HEK293 (cell line): Measurements from ENCODE around the gene MLLT1.

Experiments
- CTCF ChIA-PET: fragments of 350-600 bp; formaldehyde crosslinking; extraction: SDS; loops from one replicate; lab custom pipeline; 2021; ENCODE audit warnings: antibody characterized with exemption; lab: Yijun Ruan, JAX
- POLR2A ChIA-PET: fragments of 300-600 bp; formaldehyde crosslinking; extraction: SDS; loops from one replicate; lab custom pipeline; 2020; ENCODE audit warnings: antibody characterized with exemption, inconsistent platforms; lab: Yijun Ruan, JAX
- H3K27ac ChIP-seq: fragments of 200-500 bp; sonication (Bioruptor generic); 2 replicates; pipeline ENCODE4 v1.5.1; 2014; ENCODE audit warnings: low read depth, low read length, control low read depth, inconsistent platforms; ENCODE audit errors: extremely low read depth
- H3K36me3 ChIP-seq, 2 experiments: fragments of 200-500 bp in 1 of 2; sonication (Bioruptor generic) in 1 of 2; 1 replicate in 1 of 2; 2 replicates in 1 of 2; pipeline ENCODE4 v1.5.1; 2014 to 2017; ENCODE audit warnings: inconsistent platforms in 2 of 2, low read length in 2 of 2; ENCODE audit not compliant: control insufficient read depth in 2 of 2, insufficient read depth in 1 of 2
- H3K4me1 ChIP-seq: fragments of 200-500 bp; sonication (Bioruptor generic); 2 replicates; pipeline ENCODE4 v1.5.1; 2014; ENCODE audit warnings: mild to moderate bottlenecking, low read length, inconsistent platforms; ENCODE audit not compliant: control insufficient read depth, insufficient read depth
- H3K4me3 ChIP-seq: 2 replicates; pipeline ENCODE4 v1.5.1; 2011; ENCODE audit warnings: low read depth, mild to moderate bottlenecking, control low read depth, low read length, moderate library complexity
- H3K9me3 ChIP-seq: fragments of 200-500 bp; sonication (Bioruptor generic); 2 replicates; pipeline ENCODE4 v1.5.1; 2014; ENCODE audit warnings: low read depth, low read length, inconsistent platforms; ENCODE audit not compliant: control insufficient read depth, insufficient read depth
- GLIS1 ChIP-seq: fragments of 450-650 bp; formaldehyde crosslinking; IDR thresholded peaks from 2 replicates; pipeline ENCODE4 v1.5.1; 2016; ENCODE audit warnings: missing biosample characterization, missing genetic modification characterization
- OVOL3 ChIP-seq: fragments of 450-650 bp; formaldehyde crosslinking; IDR thresholded peaks from 2 replicates; pipeline ENCODE4 v1.5.1; 2016; ENCODE audit warnings: missing biosample characterization, missing genetic modification characterization
- SP7 ChIP-seq: fragments of 450-650 bp; formaldehyde crosslinking; IDR thresholded peaks from 2 replicates; pipeline ENCODE4 v1.5.1; 2016; ENCODE audit warnings: missing biosample characterization, missing genetic modification characterization
- YY1 ChIP-seq: fragments of 450-650 bp; formaldehyde crosslinking; IDR thresholded peaks from 2 replicates; pipeline ENCODE4 v1.5.1; 2018; ENCODE audit warnings: missing biosample characterization, missing genetic modification characterization
- ZEB2 ChIP-seq: fragments of 450-650 bp; formaldehyde crosslinking; IDR thresholded peaks from 2 replicates; pipeline ENCODE4 v1.5.1; 2016; ENCODE audit warnings: missing biosample characterization, missing genetic modification characterization
- ZNF157 ChIP-seq: fragments of 450-650 bp; formaldehyde crosslinking; IDR thresholded peaks from 2 replicates; pipeline ENCODE4 v1.5.1; 2016; ENCODE audit warnings: missing biosample characterization, missing genetic modification characterization
- ZNF302 ChIP-seq: fragments of 450-650 bp; formaldehyde crosslinking; IDR thresholded peaks from 2 replicates; pipeline ENCODE4 v1.5.1; 2016; ENCODE audit warnings: missing biosample characterization, missing genetic modification characterization, low read depth
- ZNF623 ChIP-seq: fragments of 450-650 bp; formaldehyde crosslinking; IDR thresholded peaks from 2 replicates; pipeline ENCODE4 v1.5.1; 2016; ENCODE audit warnings: missing biosample characterization, missing genetic modification characterization
- ZNF624 ChIP-seq: fragments of 450-650 bp; formaldehyde crosslinking; IDR thresholded peaks from 2 replicates; pipeline ENCODE4 v1.5.1; 2017; ENCODE audit warnings: missing biosample characterization, missing genetic modification characterization
- ZNF664 ChIP-seq: fragments of 450-650 bp; formaldehyde crosslinking; IDR thresholded peaks from 2 replicates; pipeline ENCODE4 v1.5.1; 2016; ENCODE audit warnings: missing biosample characterization, missing genetic modification characterization
- ZNF677 ChIP-seq: fragments of 450-650 bp; IDR thresholded peaks from 2 replicates; pipeline ENCODE4 v1.5.0; 2018; ENCODE audit warnings: missing biosample characterization, mild to moderate bottlenecking, missing genetic modification characterization, moderate library complexity
- ZNF785 ChIP-seq: fragments of 450-650 bp; formaldehyde crosslinking; IDR thresholded peaks from 2 replicates; pipeline ENCODE4 v1.5.1; 2016; ENCODE audit warnings: missing biosample characterization, missing genetic modification characterization
- ZSCAN30 ChIP-seq: fragments of 450-650 bp; IDR thresholded peaks from 2 replicates; pipeline ENCODE4 v1.5.1; 2018; ENCODE audit warnings: missing biosample characterization, mild to moderate bottlenecking, missing genetic modification characterization, moderate library complexity
- TF ChIP-seq, protein P1 (sequence below): fragments of 450-650 bp; formaldehyde crosslinking; IDR thresholded peaks from 2 replicates; pipeline ENCODE4 v1.5.1; 2017; ENCODE audit warnings: missing biosample characterization, missing genetic modification characterization
- TF ChIP-seq, protein P2 (sequence below): fragments of 450-650 bp; formaldehyde crosslinking; IDR thresholded peaks from 2 replicates; pipeline ENCODE4 v1.5.1; 2016; ENCODE audit warnings: missing biosample characterization, missing genetic modification characterization
- TF ChIP-seq, protein P3 (sequence below): fragments of 450-650 bp; formaldehyde crosslinking; IDR thresholded peaks from 2 replicates; pipeline ENCODE4 v1.5.1; 2016; ENCODE audit warnings: missing biosample characterization, missing genetic modification characterization
- TF ChIP-seq, protein P4 (sequence below): fragments of 450-650 bp; formaldehyde crosslinking; IDR thresholded peaks from 2 replicates; pipeline ENCODE4 v1.5.1; 2017; ENCODE audit warnings: missing biosample characterization, missing genetic modification characterization
- TF ChIP-seq, protein P5 (sequence below): fragments of 450-650 bp; formaldehyde crosslinking; IDR thresholded peaks from 2 replicates; pipeline ENCODE4 v1.5.1; 2017; ENCODE audit warnings: missing biosample characterization, missing genetic modification characterization

Gene MLLT1

DNA sequence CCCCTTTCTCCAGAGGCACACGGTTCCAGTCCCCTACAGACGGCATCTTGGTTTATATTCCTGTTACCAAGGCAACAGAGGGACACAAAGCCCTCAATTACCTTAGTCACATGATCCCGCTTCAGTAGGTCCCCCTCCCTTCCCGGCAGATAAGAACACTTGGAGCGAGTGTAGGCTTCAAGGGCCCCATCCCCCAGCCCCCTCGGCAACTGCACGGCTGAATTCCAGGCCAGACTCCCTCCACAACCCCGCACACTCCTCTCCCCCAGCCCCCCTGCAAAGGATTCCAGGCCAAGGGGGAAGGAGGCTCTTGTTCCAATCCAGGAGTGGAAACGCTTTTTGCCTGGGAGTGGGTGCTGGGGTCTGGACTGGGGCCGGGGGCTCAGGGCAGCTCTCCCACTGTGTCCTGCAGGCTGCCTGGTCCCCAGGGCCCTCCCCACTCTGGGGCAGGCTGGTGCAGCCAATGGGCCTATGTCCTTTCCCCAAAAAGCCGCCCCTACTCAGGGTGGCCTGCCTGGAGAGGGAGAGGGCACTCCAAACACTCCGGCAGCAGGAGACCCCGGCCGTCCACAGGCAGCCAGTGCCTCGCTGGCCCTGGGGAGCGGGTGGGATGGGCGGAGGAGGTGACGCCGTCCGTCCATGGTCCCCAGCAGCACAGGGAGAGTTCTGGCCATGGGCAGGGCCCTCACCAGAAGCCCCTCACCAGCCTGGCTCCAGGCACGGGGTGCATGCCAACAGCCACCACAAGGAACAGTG lies 62.6 kb downstream of the MLLT1 start:
- TF ChIP-seq, protein P1, sequence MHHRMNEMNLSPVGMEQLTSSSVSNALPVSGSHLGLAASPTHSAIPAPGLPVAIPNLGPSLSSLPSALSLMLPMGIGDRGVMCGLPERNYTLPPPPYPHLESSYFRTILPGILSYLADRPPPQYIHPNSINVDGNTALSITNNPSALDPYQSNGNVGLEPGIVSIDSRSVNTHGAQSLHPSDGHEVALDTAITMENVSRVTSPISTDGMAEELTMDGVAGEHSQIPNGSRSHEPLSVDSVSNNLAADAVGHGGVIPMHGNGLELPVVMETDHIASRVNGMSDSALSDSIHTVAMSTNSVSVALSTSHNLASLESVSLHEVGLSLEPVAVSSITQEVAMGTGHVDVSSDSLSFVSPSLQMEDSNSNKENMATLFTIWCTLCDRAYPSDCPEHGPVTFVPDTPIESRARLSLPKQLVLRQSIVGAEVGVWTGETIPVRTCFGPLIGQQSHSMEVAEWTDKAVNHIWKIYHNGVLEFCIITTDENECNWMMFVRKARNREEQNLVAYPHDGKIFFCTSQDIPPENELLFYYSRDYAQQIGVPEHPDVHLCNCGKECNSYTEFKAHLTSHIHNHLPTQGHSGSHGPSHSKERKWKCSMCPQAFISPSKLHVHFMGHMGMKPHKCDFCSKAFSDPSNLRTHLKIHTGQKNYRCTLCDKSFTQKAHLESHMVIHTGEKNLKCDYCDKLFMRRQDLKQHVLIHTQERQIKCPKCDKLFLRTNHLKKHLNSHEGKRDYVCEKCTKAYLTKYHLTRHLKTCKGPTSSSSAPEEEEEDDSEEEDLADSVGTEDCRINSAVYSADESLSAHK (tag by site-specific recombination), result peak; percentile 40; the same call in 1 of the 2 replicates
- TF ChIP-seq SP7 (tag by site-specific recombination), result peak; percentile 51
- TF ChIP-seq ZNF664 (tag by site-specific recombination), result no peak
- TF ChIP-seq GLIS1 (tag by site-specific recombination), result peak; percentile 51
- TF ChIP-seq, protein P2, sequence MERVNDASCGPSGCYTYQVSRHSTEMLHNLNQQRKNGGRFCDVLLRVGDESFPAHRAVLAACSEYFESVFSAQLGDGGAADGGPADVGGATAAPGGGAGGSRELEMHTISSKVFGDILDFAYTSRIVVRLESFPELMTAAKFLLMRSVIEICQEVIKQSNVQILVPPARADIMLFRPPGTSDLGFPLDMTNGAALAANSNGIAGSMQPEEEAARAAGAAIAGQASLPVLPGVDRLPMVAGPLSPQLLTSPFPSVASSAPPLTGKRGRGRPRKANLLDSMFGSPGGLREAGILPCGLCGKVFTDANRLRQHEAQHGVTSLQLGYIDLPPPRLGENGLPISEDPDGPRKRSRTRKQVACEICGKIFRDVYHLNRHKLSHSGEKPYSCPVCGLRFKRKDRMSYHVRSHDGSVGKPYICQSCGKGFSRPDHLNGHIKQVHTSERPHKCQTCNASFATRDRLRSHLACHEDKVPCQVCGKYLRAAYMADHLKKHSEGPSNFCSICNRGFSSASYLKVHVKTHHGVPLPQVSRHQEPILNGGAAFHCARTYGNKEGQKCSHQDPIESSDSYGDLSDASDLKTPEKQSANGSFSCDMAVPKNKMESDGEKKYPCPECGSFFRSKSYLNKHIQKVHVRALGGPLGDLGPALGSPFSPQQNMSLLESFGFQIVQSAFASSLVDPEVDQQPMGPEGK (tag by site-specific recombination), result peak; percentile 70
- TF ChIP-seq, protein P3, sequence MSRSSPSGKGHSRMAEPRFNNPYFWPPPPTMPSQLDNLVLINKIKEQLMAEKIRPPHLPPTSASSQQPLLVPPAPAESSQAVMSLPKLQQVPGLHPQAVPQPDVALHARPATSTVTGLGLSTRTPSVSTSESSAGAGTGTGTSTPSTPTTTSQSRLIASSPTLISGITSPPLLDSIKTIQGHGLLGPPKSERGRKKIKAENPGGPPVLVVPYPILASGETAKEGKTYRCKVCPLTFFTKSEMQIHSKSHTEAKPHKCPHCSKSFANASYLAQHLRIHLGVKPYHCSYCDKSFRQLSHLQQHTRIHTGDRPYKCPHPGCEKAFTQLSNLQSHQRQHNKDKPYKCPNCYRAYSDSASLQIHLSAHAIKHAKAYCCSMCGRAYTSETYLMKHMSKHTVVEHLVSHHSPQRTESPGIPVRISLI (tag by site-specific recombination), result no peak
- no peak for TF ChIP-seq ZNF785 (tag by site-specific recombination)
- no peak for TF ChIP-seq ZNF623 (tag by site-specific recombination)
- TF ChIP-seq ZNF157 (tag by site-specific recombination), result no peak
- no peak for TF ChIP-seq ZSCAN30 (tag by site-specific recombination)
- TF ChIP-seq ZNF624, result no peak
- TF ChIP-seq, protein P4, sequence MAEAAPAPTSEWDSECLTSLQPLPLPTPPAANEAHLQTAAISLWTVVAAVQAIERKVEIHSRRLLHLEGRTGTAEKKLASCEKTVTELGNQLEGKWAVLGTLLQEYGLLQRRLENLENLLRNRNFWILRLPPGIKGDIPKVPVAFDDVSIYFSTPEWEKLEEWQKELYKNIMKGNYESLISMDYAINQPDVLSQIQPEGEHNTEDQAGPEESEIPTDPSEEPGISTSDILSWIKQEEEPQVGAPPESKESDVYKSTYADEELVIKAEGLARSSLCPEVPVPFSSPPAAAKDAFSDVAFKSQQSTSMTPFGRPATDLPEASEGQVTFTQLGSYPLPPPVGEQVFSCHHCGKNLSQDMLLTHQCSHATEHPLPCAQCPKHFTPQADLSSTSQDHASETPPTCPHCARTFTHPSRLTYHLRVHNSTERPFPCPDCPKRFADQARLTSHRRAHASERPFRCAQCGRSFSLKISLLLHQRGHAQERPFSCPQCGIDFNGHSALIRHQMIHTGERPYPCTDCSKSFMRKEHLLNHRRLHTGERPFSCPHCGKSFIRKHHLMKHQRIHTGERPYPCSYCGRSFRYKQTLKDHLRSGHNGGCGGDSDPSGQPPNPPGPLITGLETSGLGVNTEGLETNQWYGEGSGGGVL (tag by site-specific recombination), result peak; percentile 82
- TF ChIP-seq OVOL3 (tag by site-specific recombination), result no peak
- H3K4me3 ChIP-seq, result no peak overlapping the region
- ChIA-PET CTCF (interaction anchor here (0.5 to 2.2 kb wide), 7 partner anchors 8 to 169 kb away, joined by 3 to 13 read pairs (median 6); no protein-coding TSS in a partner anchor), POLR2A (no interaction called here)
- no peaks in the 10 kb centered on the region for H3K9me3 ChIP-seq
- peaks cover 0 to 35% of the 10 kb centered on the region in 2 experiments; a peak in 1 of 3 replicates for H3K36me3 ChIP-seq
- H3K27ac ChIP-seq, result no peak overlapping the region
- H3K4me1 ChIP-seq, result peaks cover 8% of the 10 kb centered on the region

DNA sequence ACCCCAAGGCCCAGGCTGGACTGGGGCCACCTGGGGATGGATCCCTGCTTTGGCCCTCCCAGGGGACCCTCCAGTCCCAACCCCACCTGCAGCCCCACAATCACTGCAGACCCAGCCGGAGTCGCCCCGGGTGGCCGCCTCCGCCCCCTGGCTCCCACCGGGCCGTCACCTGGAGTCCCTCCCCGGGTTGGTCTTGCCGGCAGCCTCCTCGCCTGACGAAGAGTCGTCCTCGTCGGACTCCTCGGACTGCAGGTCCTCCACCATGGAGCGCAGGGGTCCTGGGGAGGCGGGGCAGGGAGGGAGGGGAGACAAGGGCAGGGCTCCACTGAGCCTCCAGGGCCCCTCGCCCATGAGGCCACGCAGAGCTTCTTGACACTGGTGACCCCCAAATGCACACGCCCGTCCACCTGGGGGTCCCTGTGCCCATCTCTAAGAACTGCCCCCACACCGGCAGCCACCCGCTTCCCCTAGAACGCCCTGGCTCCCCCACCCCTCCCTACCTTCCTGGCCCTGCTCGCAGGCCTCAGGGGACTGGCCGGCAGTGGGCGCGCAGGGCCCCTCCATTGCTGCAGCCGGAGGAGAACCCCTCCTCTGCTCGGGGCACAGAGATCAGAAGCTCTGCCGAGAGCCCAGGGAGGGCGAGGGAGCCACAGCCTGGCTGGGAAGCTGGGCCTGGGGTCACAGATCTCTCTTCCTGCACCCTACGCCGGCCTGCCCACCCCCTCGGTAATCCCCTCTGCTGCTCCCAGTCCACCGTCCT lies 63.4 kb downstream of the MLLT1 start:
- TF ChIP-seq YY1 (no peak), GLIS1 (tag by site-specific recombination) (no peak; the same call in 1 of the 2 replicates), ZEB2 (tag by site-specific recombination) (no peak), ZNF677 (tag by site-specific recombination) (no peak), ZNF302 (tag by site-specific recombination) (no peak)
- TF ChIP-seq, protein P1 (tag by site-specific recombination), result no peak
- TF ChIP-seq, protein P5, sequence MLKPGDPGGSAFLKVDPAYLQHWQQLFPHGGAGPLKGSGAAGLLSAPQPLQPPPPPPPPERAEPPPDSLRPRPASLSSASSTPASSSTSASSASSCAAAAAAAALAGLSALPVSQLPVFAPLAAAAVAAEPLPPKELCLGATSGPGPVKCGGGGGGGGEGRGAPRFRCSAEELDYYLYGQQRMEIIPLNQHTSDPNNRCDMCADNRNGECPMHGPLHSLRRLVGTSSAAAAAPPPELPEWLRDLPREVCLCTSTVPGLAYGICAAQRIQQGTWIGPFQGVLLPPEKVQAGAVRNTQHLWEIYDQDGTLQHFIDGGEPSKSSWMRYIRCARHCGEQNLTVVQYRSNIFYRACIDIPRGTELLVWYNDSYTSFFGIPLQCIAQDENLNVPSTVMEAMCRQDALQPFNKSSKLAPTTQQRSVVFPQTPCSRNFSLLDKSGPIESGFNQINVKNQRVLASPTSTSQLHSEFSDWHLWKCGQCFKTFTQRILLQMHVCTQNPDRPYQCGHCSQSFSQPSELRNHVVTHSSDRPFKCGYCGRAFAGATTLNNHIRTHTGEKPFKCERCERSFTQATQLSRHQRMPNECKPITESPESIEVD (tag by site-specific recombination), result no peak
- Histone ChIP-seq H3K27ac (no peak overlapping the region), H3K4me1 (peaks cover 8% of the 10 kb centered on the region), H3K9me3 (no peaks in the 10 kb centered on the region), H3K4me3 (no peak overlapping the region), H3K36me3 (peaks cover 0 to 29% of the 10 kb centered on the region in 2 experiments; a peak in 1 of 3 replicates)
- ChIA-PET CTCF (interaction anchor here (0.5 to 0.6 kb wide), 4 partner anchors 8 to 168 kb away, joined by 3 read pairs; no protein-coding TSS in a partner anchor), POLR2A (no interaction called here)
